ENCODE data around the gene MLF1.

GRCh38 chr3:158531334-158531733 lies 39.7 kb upstream of the MLF1 start:
- TF ChIP-seq CTCF (IDR thresholded peaks at IDR 0.05; ENCODE audit: insufficient read depth, low read length, poor library complexity, severe bottlenecking) (no peak), EZH2phosphoT487 (conservative IDR thresholded peaks at IDR 0.05; ENCODE audit: low read length) (no peak)
